Measurements from ENCODE around the gene ORC6. TPM values are rescaled to one million over a fixed set of nuclear protein-coding genes. Genes with fewer than 3 reads are reported as not detected.

ORC6 gene
- total and polyA plus RNA-seq, 9 of the 15 experiments (the other 6 are each of a cell fraction or from before 2014, with no cell fraction given): 18.7 to 71.4 (median 47.0) TPM

DNA sequence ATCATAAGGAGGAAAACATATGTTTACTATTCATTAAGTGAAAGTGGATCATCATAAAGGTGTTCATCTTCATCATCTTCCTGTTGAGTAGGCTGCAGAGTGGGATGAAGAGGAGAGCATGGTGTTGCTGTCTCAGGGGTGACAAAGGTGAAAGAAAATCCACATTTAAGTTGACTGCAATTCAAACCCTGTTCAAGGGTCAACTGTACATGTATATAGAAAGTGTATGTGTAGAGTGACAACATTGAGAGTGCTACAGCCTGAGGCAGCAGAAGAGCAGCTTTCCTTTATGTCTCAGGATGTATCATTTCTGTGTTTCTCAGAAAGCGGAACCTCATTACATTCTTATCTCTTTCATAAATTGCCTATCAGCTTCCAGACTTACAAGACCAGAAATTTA is 17.2 kb downstream of the ORC6 start (continued):
- TF ChIP-seq NRF1 (conservative IDR thresholded peaks at IDR 0.05 in 1 of 2, IDR thresholded peaks at IDR 0.05 in 1 of 2) (no peak), HOXB6 (CRISPR knock-in tag; IDR thresholded peaks at IDR 0.05; ENCODE audit: borderline replicate concordance) (no peak), TCF7 (IDR thresholded peaks at IDR 0.05; ENCODE audit: borderline replicate concordance) (no peak)
- TF ChIP-seq, protein P1, sequence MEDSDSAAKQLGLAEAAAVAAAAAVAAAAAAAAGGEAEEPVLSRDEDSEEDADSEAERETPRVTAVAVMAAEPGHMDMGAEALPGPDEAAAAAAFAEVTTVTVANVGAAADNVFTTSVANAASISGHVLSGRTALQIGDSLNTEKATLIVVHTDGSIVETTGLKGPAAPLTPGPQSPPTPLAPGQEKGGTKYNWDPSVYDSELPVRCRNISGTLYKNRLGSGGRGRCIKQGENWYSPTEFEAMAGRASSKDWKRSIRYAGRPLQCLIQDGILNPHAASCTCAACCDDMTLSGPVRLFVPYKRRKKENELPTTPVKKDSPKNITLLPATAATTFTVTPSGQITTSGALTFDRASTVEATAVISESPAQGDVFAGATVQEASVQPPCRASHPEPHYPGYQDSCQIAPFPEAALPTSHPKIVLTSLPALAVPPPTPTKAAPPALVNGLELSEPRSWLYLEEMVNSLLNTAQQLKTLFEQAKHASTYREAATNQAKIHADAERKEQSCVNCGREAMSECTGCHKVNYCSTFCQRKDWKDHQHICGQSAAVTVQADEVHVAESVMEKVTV (CRISPR knock-in tag; IDR thresholded peaks at IDR 0.05): no peak

- H3K27ac ChIP-seq (ENCODE audit: extremely low read depth, low read depth, low read length): no peak overlapping the region
- 11% methylated on average over 3 of the region's 3 CpGs for WGBS (ENCODE audit: insufficient coverage, low coverage, missing lambda C conversion rate)
- H3K79me2 ChIP-seq (ENCODE audit: control insufficient read depth, insufficient read depth, low read length): no peaks in the 10 kb centered on the region
- H3K4me1 ChIP-seq (replicated peaks in 1 of 2; ENCODE audit: control insufficient read depth in 2 of 2, insufficient read depth in 2 of 2, low read length in 2 of 2): no peaks in the 10 kb centered on the region
- ATAC-seq (no peak), DNase-seq (ENCODE audit: extremely low read depth in 1 of 4, low spot score in 3 of 4) (no peak), FAIRE-seq (peak; percentile 49)
- POLR2A ChIA-PET: no interaction called here
- H2AFZ ChIP-seq (ENCODE audit: low read depth, low read length): no peak overlapping the region
- TF ChIP-seq GATA2 (CRISPR knock-in tag; IDR thresholded peaks at IDR 0.05) (no peak), MEIS2 (IDR thresholded peaks at IDR 0.05; ENCODE audit: partially characterized antibody) (peak; percentile 26), CBFB (CRISPR knock-in tag; IDR thresholded peaks at IDR 0.05) (no peak)
- TF ChIP-seq, protein P2, sequence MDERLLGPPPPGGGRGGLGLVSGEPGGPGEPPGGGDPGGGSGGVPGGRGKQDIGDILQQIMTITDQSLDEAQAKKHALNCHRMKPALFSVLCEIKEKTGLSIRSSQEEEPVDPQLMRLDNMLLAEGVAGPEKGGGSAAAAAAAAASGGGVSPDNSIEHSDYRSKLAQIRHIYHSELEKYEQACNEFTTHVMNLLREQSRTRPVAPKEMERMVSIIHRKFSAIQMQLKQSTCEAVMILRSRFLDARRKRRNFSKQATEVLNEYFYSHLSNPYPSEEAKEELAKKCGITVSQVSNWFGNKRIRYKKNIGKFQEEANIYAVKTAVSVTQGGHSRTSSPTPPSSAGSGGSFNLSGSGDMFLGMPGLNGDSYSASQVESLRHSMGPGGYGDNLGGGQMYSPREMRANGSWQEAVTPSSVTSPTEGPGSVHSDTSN (CRISPR knock-in tag; IDR thresholded peaks at IDR 0.05; ENCODE audit: low read depth): no peak
- TF ChIP-seq, protein P2 (tag; conservative IDR thresholded peaks at IDR 0.05; ENCODE audit: low read depth): 0 out of 2 replicates have a peak, but pooled peaks have one; percentile 14
- TF ChIP-seq, protein P3, sequence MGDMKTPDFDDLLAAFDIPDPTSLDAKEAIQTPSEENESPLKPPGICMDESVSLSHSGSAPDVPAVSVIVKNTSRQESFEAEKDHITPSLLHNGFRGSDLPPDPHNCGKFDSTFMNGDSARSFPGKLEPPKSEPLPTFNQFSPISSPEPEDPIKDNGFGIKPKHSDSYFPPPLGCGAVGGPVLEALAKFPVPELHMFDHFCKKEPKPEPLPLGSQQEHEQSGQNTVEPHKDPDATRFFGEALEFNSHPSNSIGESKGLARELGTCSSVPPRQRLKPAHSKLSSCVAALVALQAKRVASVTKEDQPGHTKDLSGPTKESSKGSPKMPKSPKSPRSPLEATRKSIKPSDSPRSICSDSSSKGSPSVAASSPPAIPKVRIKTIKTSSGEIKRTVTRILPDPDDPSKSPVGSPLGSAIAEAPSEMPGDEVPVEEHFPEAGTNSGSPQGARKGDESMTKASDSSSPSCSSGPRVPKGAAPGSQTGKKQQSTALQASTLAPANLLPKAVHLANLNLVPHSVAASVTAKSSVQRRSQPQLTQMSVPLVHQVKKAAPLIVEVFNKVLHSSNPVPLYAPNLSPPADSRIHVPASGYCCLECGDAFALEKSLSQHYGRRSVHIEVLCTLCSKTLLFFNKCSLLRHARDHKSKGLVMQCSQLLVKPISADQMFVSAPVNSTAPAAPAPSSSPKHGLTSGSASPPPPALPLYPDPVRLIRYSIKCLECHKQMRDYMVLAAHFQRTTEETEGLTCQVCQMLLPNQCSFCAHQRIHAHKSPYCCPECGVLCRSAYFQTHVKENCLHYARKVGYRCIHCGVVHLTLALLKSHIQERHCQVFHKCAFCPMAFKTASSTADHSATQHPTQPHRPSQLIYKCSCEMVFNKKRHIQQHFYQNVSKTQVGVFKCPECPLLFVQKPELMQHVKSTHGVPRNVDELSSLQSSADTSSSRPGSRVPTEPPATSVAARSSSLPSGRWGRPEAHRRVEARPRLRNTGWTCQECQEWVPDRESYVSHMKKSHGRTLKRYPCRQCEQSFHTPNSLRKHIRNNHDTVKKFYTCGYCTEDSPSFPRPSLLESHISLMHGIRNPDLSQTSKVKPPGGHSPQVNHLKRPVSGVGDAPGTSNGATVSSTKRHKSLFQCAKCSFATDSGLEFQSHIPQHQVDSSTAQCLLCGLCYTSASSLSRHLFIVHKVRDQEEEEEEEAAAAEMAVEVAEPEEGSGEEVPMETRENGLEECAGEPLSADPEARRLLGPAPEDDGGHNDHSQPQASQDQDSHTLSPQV (IDR thresholded peaks at IDR 0.05): no peak
- TF ChIP-seq, protein P4, sequence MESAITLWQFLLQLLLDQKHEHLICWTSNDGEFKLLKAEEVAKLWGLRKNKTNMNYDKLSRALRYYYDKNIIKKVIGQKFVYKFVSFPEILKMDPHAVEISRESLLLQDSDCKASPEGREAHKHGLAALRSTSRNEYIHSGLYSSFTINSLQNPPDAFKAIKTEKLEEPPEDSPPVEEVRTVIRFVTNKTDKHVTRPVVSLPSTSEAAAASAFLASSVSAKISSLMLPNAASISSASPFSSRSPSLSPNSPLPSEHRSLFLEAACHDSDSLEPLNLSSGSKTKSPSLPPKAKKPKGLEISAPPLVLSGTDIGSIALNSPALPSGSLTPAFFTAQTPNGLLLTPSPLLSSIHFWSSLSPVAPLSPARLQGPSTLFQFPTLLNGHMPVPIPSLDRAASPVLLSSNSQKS (CRISPR knock-in tag; IDR thresholded peaks at IDR 0.05): no peak
- H3K4me3 ChIP-seq: no peak overlapping the region
- CTCF ChIA-PET (ENCODE audit: low intra/inter-chr PET ratio): no interaction called here
- H3K36me3 ChIP-seq (ENCODE audit: control insufficient read depth, insufficient read depth, low read length): no peaks in the 10 kb centered on the region
- in situ Hi-C loops (cut with MboI) (no loop called here), intact Hi-C loops (cut with micrococcal nuclease) (no loop called here)
- no peaks in the 10 kb centered on the region for H3K27me3 ChIP-seq (ENCODE audit: control insufficient read depth in 2 of 2, insufficient read depth in 2 of 2, low read length in 2 of 2)
- H3K9ac ChIP-seq (ENCODE audit: insufficient read depth in 1 of 2, low read depth in 2 of 2, low read length in 2 of 2): no peak overlapping the region
- no TSS peak for BruUV-seq (replicated peaks)
- peaks cover 4% of the 10 kb centered on the region for H3K9me1 ChIP-seq (ENCODE audit: control insufficient read depth, insufficient read depth, low read length)
- no peaks in the 10 kb centered on the region for H3K9me3 ChIP-seq (replicated peaks; ENCODE audit: control insufficient read depth, insufficient read depth, low read depth, low read length)
- H4K20me1 ChIP-seq (replicated peaks; ENCODE audit: control insufficient read depth, insufficient read depth, low read length): 0 out of 2 replicates have a peak, but pooled peaks cover under 1% of the 10 kb centered on the region
- H3K4me2 ChIP-seq (ENCODE audit: insufficient read depth, low read length): no peak overlapping the region
Observed at GRCh38 chr16:46709469-46710005, 20.1 kb downstream of the ORC6 start.
